CD4-positive, alpha-beta T cell treated with Interleukin-1 beta for 1 hour (primary cell): Measurements from ENCODE around the gene CARMIL1.
"Not testable (repeated sequence)": the region's sequence is repeated elsewhere in the genome, so short reads cannot be mapped to it uniquely, and the experiment has no call there.

Experiments
- DNase-seq, 2 donors: peaks; one replicate each; pipeline ENCODE4 v3.0.0-alpha.2; 2020 to 2022

Gene CARMIL1

GRCh38 chr6:25586119-25586518, 306.9 kb downstream of the CARMIL1 start:
- not testable (repeated sequence) for DNase-seq

GRCh38 chr6:25586927-25587326, 307.8 kb downstream of the CARMIL1 start:
- DNase-seq, result no peak

- DNase-seq, result no peak
Measured at GRCh38 chr6:25590986-25591385, 311.8 kb downstream of the CARMIL1 start.

- no peak for DNase-seq
Measured at GRCh38 chr6:25596928-25597818, 318.0 kb downstream of the CARMIL1 start.

GRCh38 chr6:25599516-25600085, 320.4 kb downstream of the CARMIL1 start:
- DNase-seq, result no peak

- peak in 1 of 2 donors; percentile 46 for DNase-seq
Measured at GRCh38 chr6:25601800-25602673, 322.9 kb downstream of the CARMIL1 start.

- DNase-seq, result no peak
Measured at GRCh38 chr6:25602674-25602982, 323.5 kb downstream of the CARMIL1 start.

GRCh38 chr6:25603251-25603650, 324.1 kb downstream of the CARMIL1 start:
- DNase-seq, result no peak

- no peak for DNase-seq
Measured at GRCh38 chr6:25606151-25606550, 327.0 kb downstream of the CARMIL1 start.

GRCh38 chr6:25608558-25609174, 329.5 kb downstream of the CARMIL1 start:
- no peak for DNase-seq

- DNase-seq, result no peak
Measured at GRCh38 chr6:25612666-25613065, 333.5 kb downstream of the CARMIL1 start.

- DNase-seq, result no peak
Measured at GRCh38 chr6:25613415-25613814, 334.2 kb downstream of the CARMIL1 start.

GRCh38 chr6:25614052-25614451, 334.9 kb downstream of the CARMIL1 start:
- DNase-seq, result no peak

- DNase-seq, result no peak
Measured at GRCh38 chr6:25615471-25615870, 336.3 kb downstream of the CARMIL1 start.

- DNase-seq, result no peak
Measured at GRCh38 chr6:25617997-25618396, 338.8 kb downstream of the CARMIL1 start.

- no peak for DNase-seq
Measured at GRCh38 chr6:25619217-25619616, 340.0 kb downstream of the CARMIL1 start.

GRCh38 chr6:25620391-25620790, 341.2 kb downstream of the CARMIL1 start:
- no peak for DNase-seq

GRCh38 chr6:25623065-25623464, 343.9 kb downstream of the CARMIL1 start:
- DNase-seq, result no peak

GRCh38 chr6:25623879-25624278, 344.7 kb downstream of the CARMIL1 start:
- no peak for DNase-seq

GRCh38 chr6:25627001-25627400, 347.8 kb downstream of the CARMIL1 start:
- DNase-seq, result no peak

GRCh38 chr6:25628471-25629197, 349.5 kb downstream of the CARMIL1 start:
- no peak for DNase-seq

- no peak for DNase-seq
Measured at GRCh38 chr6:25629198-25629576, 350.0 kb downstream of the CARMIL1 start.
